ENCODE results near the gene COL26A1.

Gene COL26A1

GRCh38 chr7:101373812-101374614, 11.3 kb downstream of the COL26A1 start:
- DNase-seq, result no peak

GRCh38 chr7:101374990-101375389, 12.3 kb downstream of the COL26A1 start:
- DNase-seq, result no peak

- DNase-seq, result no peak
Measured at GRCh38 chr7:101376601-101377000, 13.9 kb downstream of the COL26A1 start.

- DNase-seq, result no peak
Measured at GRCh38 chr7:101377189-101377736, 14.6 kb downstream of the COL26A1 start.

- DNase-seq, result no peak
Measured at GRCh38 chr7:101378751-101379174, 16.1 kb downstream of the COL26A1 start.

GRCh38 chr7:101379302-101379701, 16.6 kb downstream of the COL26A1 start:
- DNase-seq, result no peak

- DNase-seq, result no peak
Measured at GRCh38 chr7:101381549-101382111, 19.0 kb downstream of the COL26A1 start.

- DNase-seq, result no peak
Measured at GRCh38 chr7:101382937-101383336, 20.3 kb downstream of the COL26A1 start.

GRCh38 chr7:101386177-101386557, 23.5 kb downstream of the COL26A1 start:
- no peak for DNase-seq

- DNase-seq, result no peak
Measured at GRCh38 chr7:101386558-101387231, 24.0 kb downstream of the COL26A1 start.

- peak in 1 of 4 experiments; percentile 13 for DNase-seq
Measured at GRCh38 chr7:101390901-101391301, 28.2 kb downstream of the COL26A1 start.

GRCh38 chr7:101391991-101392390, 29.3 kb downstream of the COL26A1 start:
- no peak for DNase-seq

- no peak for DNase-seq
Measured at GRCh38 chr7:101393865-101394264, 31.2 kb downstream of the COL26A1 start.

- DNase-seq, result no peak
Measured at GRCh38 chr7:101395376-101395775, 32.7 kb downstream of the COL26A1 start.

GRCh38 chr7:101397243-101397642, 34.6 kb downstream of the COL26A1 start:
- no peak for DNase-seq

GRCh38 chr7:101397770-101398324, 35.2 kb downstream of the COL26A1 start:
- no peak for DNase-seq

- DNase-seq, result no peak
Measured at GRCh38 chr7:101398396-101399289, 36.0 kb downstream of the COL26A1 start.

GRCh38 chr7:101399759-101400158, 37.1 kb downstream of the COL26A1 start:
- peak in 2 of 4 experiments; percentile 13 to 29 for DNase-seq

- no peak for DNase-seq
Measured at GRCh38 chr7:101400751-101401150, 38.1 kb downstream of the COL26A1 start.

- DNase-seq, result no peak
Measured at GRCh38 chr7:101401390-101402080, 38.9 kb downstream of the COL26A1 start.

GRCh38 chr7:101402081-101402779, 39.6 kb downstream of the COL26A1 start:
- DNase-seq, result no peak
